ENCODE data around the gene CALD1. TPM values are rescaled to one million over a fixed set of nuclear protein-coding genes. Genes with fewer than 3 reads are reported as not detected.

Gene CALD1
- total RNA-seq, 1 donor from 2014 or later, result 1,941 TPM

DNA sequence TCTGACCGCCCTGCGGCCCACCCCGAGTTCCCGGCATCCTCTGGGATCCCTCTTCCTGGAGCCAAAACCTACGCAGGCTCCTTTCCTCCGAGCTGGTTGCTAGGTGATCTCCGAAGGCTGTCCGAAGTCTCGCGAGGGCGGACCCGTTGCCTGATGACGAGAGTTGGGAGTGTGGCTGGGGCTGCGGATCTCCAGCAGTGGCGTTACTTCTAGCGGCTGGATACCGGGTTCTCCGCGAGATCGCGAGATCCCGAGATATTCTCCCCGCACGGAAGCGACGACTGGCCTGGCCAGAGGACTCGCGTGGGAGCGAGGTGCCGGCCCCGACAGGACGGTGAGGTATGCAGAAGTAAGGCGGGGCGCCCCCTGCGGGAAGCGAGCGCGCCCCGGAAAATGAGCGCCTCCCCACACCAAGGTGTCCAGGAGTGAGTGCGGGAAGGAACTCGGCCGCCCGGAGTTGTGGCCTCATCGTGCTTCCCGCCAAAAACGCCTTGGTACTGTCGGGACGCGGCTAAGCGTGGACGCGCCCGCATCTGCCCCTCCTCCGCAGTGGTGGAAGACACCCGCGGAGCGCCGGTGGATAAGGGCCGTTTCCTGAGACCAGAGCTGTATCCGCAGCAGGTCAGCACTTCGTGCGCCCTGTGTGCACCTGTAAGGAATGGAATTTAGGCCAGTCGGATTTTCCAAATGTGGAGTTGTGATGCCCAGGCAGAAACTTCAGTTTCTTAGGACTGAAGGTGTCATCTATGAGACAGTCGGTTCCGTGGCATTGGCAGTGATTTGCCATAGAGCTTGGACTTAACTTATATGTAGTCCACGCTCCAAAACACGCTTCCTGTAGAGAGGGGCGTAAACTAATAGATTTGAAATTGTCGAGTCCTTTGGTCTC, 207.2 kb downstream of the CALD1 start, which contains the start of gene AGBL3:
AGBL3 (plus strand) TSS at position 146 of the 889 bp plus-strand sequence. CDS start 1,426 bp downstream, outside the sequence.
- Mint-ChIP-seq H3K4me1 (ENCODE audit: low read depth) (peaks cover 30% of the 10 kb centered on the region), H3K36me3 (ENCODE audit: low read depth) (peaks cover 2% of the 10 kb centered on the region), H3K9me3 (ENCODE audit: low read depth) (peaks cover 20% of the 10 kb centered on the region), H3K27me3 (ENCODE audit: low read depth) (no peaks in the 10 kb centered on the region), H3K4me3 (ENCODE audit: unreplicated experiment) (peak within 1 kb of the TSS; percentile 95), H3K27ac (ENCODE audit: unreplicated experiment) (peak within 1 kb of the TSS; percentile 87)
- TF ChIP-seq, protein P1, sequence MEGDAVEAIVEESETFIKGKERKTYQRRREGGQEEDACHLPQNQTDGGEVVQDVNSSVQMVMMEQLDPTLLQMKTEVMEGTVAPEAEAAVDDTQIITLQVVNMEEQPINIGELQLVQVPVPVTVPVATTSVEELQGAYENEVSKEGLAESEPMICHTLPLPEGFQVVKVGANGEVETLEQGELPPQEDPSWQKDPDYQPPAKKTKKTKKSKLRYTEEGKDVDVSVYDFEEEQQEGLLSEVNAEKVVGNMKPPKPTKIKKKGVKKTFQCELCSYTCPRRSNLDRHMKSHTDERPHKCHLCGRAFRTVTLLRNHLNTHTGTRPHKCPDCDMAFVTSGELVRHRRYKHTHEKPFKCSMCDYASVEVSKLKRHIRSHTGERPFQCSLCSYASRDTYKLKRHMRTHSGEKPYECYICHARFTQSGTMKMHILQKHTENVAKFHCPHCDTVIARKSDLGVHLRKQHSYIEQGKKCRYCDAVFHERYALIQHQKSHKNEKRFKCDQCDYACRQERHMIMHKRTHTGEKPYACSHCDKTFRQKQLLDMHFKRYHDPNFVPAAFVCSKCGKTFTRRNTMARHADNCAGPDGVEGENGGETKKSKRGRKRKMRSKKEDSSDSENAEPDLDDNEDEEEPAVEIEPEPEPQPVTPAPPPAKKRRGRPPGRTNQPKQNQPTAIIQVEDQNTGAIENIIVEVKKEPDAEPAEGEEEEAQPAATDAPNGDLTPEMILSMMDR (IDR thresholded peaks at IDR 0.05), result peak; percentile 84
- peak; percentile 98 for DNase-seq (ENCODE audit: low spot score)

DNA sequence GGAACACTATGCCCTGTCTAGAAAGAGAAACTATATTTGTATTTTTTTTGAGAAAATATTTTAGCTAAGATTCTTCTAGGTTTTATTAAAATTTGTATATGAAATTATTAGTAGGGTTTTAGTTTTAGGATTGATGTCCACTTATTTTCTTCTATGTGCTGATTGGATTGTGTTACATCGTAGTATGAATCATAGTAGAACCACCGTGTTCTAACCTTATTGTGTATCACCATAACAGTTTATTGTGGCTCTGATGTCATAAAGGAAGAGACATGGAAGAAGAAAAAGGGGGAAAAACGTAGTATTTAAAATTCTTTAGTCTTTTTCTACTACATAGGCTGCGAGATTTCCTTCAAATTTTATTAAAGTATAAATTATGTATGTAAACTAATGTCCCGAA, 208.7 kb downstream of the CALD1 start:
- H3K27me3 Mint-ChIP-seq (ENCODE audit: low read depth), result no peaks in the 10 kb centered on the region
- H3K4me1 Mint-ChIP-seq (ENCODE audit: low read depth), result peaks cover 43% of the 10 kb centered on the region
- no peak overlapping the region for H3K27ac Mint-ChIP-seq (ENCODE audit: unreplicated experiment)
- peaks cover 2% of the 10 kb centered on the region for H3K36me3 Mint-ChIP-seq (ENCODE audit: low read depth)
- H3K4me3 Mint-ChIP-seq (ENCODE audit: unreplicated experiment), result no peak overlapping the region
- TF ChIP-seq, protein P1 (IDR thresholded peaks at IDR 0.05), result no peak
- no peak for DNase-seq (ENCODE audit: low spot score)
- peaks cover 6% of the 10 kb centered on the region for H3K9me3 Mint-ChIP-seq (ENCODE audit: low read depth)

DNA sequence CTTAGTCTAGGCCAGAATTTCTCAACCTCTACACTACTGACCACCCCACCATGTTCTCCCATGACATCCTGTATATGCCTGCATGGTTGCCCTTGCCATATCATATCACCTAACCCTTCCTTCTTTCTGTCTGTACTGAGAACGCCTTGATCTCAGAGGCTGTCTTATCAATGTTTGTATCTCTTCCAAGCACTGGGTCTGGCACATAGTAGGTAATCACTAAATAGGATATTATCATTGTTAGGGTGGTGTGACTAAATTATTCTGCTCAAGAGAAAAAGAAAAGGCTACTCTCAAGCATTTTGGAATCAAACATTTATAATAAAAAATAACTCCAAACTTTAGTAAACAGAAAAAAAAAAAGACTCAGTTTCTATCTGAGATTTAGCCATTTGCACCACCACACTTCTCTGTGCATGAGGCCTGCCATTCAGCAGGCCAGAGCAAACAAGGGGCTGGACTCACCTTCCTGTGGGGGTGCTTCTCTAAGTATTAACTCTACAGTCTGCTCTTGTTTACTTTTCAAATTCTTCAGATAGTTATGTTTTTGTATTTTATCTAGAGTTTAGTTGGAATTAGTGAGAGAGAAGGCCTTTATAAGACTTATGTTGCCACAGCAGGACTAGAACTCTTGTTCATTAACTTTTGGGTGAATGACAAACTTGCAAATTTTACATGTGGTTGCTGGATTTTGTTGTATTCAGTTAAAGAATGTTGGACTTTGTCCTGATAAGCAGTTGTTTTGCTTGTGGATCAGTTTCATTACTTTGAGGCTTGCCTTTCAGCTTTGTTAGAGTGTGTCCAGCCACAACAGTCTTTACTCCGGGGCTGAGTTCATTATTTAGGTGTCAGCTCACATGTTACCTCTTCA, 212.3 kb downstream of the CALD1 start:
- no peak overlapping the region for H3K4me3 Mint-ChIP-seq (ENCODE audit: unreplicated experiment)
- H3K4me1 Mint-ChIP-seq (ENCODE audit: low read depth), result peaks cover 46% of the 10 kb centered on the region
- peaks cover 2% of the 10 kb centered on the region for H3K36me3 Mint-ChIP-seq (ENCODE audit: low read depth)
- no peak for DNase-seq (ENCODE audit: low spot score)
- TF ChIP-seq, protein P1 (IDR thresholded peaks at IDR 0.05), result no peak
- H3K27ac Mint-ChIP-seq (ENCODE audit: unreplicated experiment), result peak overlapping the region; percentile 43
- no peaks in the 10 kb centered on the region for H3K27me3 Mint-ChIP-seq (ENCODE audit: low read depth)
- H3K9me3 Mint-ChIP-seq (ENCODE audit: low read depth), result no peaks in the 10 kb centered on the region

DNA sequence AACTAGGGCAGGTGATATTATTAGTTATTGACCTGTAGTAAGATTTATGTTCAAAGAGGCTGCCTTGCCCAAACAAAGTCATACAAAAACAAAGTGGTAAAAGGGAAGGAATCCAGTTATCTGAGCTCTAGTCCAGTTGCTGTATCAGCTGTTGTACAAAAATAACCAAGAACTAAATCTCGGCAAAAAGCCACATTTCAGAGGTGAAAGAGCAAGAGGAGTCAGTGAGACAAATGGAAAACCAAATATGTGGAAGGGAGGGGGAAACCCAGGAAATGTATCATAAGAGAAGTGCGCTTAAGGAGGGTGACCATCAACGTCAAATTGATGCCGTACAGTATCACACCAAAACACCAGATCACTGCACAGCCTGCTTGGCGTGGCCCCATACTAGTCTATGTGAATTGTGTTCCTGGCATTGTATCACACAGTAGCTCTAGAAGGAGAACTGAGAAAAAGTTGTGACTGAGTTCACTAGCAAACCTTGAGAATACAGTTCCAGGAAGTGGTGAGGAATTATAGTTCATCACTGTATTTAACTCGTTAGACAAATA, 213.3 kb downstream of the CALD1 start:
- Mint-ChIP-seq H3K36me3 (ENCODE audit: low read depth) (peaks cover 2% of the 10 kb centered on the region), H3K4me3 (ENCODE audit: unreplicated experiment) (no peak overlapping the region), H3K27me3 (ENCODE audit: low read depth) (no peaks in the 10 kb centered on the region), H3K27ac (ENCODE audit: unreplicated experiment) (peak overlapping the region; percentile 43), H3K4me1 (ENCODE audit: low read depth) (peaks cover 39% of the 10 kb centered on the region), H3K9me3 (ENCODE audit: low read depth) (no peaks in the 10 kb centered on the region)
- TF ChIP-seq, protein P1 (IDR thresholded peaks at IDR 0.05), result no peak
- no peak for DNase-seq (ENCODE audit: low spot score)

All from chondrocyte (in vitro differentiated cells).